ENCODE measurements around the gene MACROD2. TPM values are rescaled to one million over a fixed set of nuclear protein-coding genes. Genes with fewer than 3 reads are reported as not detected.

The MACROD2 gene
- polyA plus RNA-seq, 4 donors: 13.0 to 15.9 (median 14.0) TPM

- DNase-seq (ENCODE audit: low read depth in 4 of 4, low spot score in 2 of 4): no peak
Measured at GRCh38 chr20:14505476-14505875, 510.2 kb downstream of the MACROD2 start.

- DNase-seq (ENCODE audit: low read depth in 4 of 4, low spot score in 2 of 4): no peak
Measured at GRCh38 chr20:14507711-14508110, 512.4 kb downstream of the MACROD2 start.

GRCh38 chr20:14510341-14510740 lies 515.0 kb downstream of the MACROD2 start:
- DNase-seq (ENCODE audit: low read depth in 4 of 4, low spot score in 2 of 4): no peak

GRCh38 chr20:14512839-14513238 lies 517.5 kb downstream of the MACROD2 start:
- no peak for DNase-seq (ENCODE audit: low read depth in 4 of 4, low spot score in 2 of 4)

- no peak for DNase-seq (ENCODE audit: low read depth in 4 of 4, low spot score in 2 of 4)
Measured at GRCh38 chr20:14518648-14519047, 523.3 kb downstream of the MACROD2 start.

- DNase-seq (ENCODE audit: low read depth in 4 of 4, low spot score in 2 of 4): no peak
Measured at GRCh38 chr20:14521016-14521415, 525.7 kb downstream of the MACROD2 start.

GRCh38 chr20:14521436-14521835 lies 526.1 kb downstream of the MACROD2 start:
- no peak for DNase-seq (ENCODE audit: low read depth in 4 of 4, low spot score in 2 of 4)

- no peak for DNase-seq (ENCODE audit: low read depth in 4 of 4, low spot score in 2 of 4)
Measured at GRCh38 chr20:14522595-14522994, 527.3 kb downstream of the MACROD2 start.

GRCh38 chr20:14523090-14523489 lies 527.8 kb downstream of the MACROD2 start:
- DNase-seq (ENCODE audit: low read depth in 4 of 4, low spot score in 2 of 4): no peak

GRCh38 chr20:14525426-14525825 lies 530.1 kb downstream of the MACROD2 start:
- DNase-seq (ENCODE audit: low read depth in 4 of 4, low spot score in 2 of 4): no peak

GRCh38 chr20:14526891-14527290 lies 531.6 kb downstream of the MACROD2 start:
- no peak for DNase-seq (ENCODE audit: low read depth in 4 of 4, low spot score in 2 of 4)

GRCh38 chr20:14531786-14532185 lies 536.5 kb downstream of the MACROD2 start:
- DNase-seq (ENCODE audit: low read depth in 4 of 4, low spot score in 2 of 4): no peak

GRCh38 chr20:14536738-14537137 lies 541.4 kb downstream of the MACROD2 start:
- DNase-seq (ENCODE audit: low read depth in 4 of 4, low spot score in 2 of 4): no peak

GRCh38 chr20:14538433-14538832 lies 543.1 kb downstream of the MACROD2 start:
- DNase-seq (ENCODE audit: low read depth in 4 of 4, low spot score in 2 of 4): no peak

GRCh38 chr20:14543040-14543439 lies 547.7 kb downstream of the MACROD2 start:
- no peak for DNase-seq (ENCODE audit: low read depth in 4 of 4, low spot score in 2 of 4)

- no peak for DNase-seq (ENCODE audit: low read depth in 4 of 4, low spot score in 2 of 4)
Measured at GRCh38 chr20:14544688-14545087, 549.4 kb downstream of the MACROD2 start.

GRCh38 chr20:14550655-14551054 lies 555.3 kb downstream of the MACROD2 start:
- DNase-seq (ENCODE audit: low read depth in 4 of 4, low spot score in 2 of 4): no peak

GRCh38 chr20:14553774-14554534 lies 558.6 kb downstream of the MACROD2 start:
- DNase-seq (ENCODE audit: low read depth in 4 of 4, low spot score in 2 of 4): no peak

GRCh38 chr20:14555676-14556075 lies 560.4 kb downstream of the MACROD2 start:
- no peak for DNase-seq (ENCODE audit: low read depth in 4 of 4, low spot score in 2 of 4)

- DNase-seq (ENCODE audit: low read depth in 4 of 4, low spot score in 2 of 4): no peak
Measured at GRCh38 chr20:14556206-14556605, 560.9 kb downstream of the MACROD2 start.

- no peak for DNase-seq (ENCODE audit: low read depth in 4 of 4, low spot score in 2 of 4)
Measured at GRCh38 chr20:14559612-14560011, 564.3 kb downstream of the MACROD2 start.

GRCh38 chr20:14561741-14562221 lies 566.5 kb downstream of the MACROD2 start:
- DNase-seq (ENCODE audit: low read depth in 4 of 4, low spot score in 2 of 4): no peak

- no peak for DNase-seq (ENCODE audit: low read depth in 4 of 4, low spot score in 2 of 4)
Measured at GRCh38 chr20:14562981-14563380, 567.7 kb downstream of the MACROD2 start.

Measured in left renal cortex interstitium (tissue), 4 donors.